GM19397 (cell line): Measurements from ENCODE around the gene GPR25.

Source experiments
- ATAC-seq: cut with Tn5 transposase; IDR thresholded peaks from one replicate; pipeline ENCODE4 v1.9.1; 2021; ENCODE audit warnings: mild to moderate bottlenecking, moderate library complexity; ENCODE audit not compliant: unreplicated experiment

The GPR25 gene

DNA sequence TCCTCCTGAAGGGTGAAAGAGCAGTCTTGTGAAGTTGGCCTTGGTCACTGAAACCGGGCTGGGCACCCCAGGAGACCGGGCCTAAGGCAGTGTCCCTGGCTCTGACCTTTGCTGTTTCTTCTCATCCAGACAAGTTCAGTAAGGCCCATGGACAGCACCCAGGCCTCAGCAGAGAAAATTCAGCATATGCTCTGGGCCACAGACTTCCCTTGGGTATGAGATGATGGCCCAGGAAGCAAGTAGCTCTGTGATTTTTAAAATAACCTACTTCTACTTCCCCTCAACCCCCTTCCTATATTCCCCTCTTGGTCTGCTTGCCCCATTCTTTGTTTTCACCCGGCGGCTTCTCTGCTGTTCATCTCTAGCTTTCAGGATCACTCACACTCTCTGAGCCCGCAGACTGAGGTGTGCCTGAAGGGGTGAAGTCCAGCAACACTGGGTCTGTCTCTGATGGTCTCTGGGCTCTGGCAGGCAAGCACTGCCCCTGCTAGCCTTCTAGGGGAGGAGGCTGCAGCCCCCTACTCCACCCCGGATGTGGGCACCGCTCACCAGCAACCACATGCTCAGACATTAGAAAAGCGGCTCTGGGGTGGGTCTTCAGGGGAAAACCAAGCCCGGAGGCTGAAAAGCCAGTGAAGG is 2.9 kb upstream of the GPR25 start:
- ATAC-seq: peak; percentile 46

DNA sequence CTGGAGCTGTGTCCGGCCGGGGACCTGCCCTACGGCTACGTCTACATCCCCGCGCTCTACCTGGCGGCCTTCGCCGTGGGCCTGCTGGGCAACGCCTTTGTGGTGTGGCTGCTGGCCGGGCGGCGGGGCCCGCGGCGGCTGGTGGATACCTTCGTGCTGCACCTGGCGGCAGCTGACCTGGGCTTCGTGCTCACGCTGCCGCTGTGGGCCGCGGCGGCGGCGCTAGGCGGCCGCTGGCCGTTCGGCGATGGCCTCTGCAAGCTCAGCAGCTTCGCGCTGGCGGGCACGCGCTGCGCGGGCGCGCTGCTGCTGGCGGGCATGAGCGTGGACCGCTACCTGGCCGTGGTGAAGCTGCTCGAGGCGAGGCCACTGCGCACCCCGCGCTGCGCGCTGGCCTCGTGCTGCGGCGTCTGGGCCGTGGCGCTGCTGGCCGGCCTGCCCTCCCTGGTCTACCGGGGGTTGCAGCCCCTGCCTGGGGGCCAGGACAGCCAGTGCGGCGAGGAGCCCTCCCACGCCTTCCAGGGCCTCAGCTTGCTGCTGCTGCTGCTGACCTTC is 412 bp downstream of the GPR25 start:
- no peak for ATAC-seq

DNA sequence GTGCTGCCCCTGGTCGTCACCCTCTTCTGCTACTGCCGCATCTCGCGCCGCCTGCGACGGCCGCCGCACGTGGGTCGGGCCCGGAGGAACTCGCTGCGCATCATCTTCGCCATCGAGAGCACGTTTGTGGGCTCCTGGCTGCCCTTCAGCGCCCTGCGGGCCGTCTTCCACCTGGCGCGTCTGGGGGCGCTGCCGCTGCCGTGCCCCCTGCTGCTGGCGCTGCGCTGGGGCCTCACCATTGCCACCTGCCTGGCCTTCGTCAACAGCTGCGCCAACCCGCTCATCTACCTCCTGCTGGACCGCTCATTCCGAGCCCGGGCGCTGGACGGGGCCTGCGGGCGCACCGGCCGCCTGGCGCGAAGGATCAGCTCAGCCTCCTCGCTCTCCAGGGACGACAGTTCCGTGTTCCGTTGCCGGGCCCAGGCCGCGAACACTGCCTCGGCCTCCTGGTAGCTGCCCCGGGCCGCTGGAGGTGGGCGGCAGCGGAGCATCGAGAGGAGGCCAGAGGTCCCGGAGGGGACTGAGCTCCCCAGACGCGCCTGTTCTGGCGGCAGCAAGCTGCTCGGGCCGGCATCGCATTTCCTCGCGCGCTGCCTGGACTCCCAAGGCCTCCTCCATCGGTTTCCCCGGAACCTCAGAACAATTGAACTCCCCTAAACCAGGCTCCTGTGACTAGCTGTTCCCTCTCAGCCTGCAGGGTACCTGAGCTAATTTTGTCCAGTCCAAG is 1.1 kb downstream of the GPR25 start:
- ATAC-seq: no peak

DNA sequence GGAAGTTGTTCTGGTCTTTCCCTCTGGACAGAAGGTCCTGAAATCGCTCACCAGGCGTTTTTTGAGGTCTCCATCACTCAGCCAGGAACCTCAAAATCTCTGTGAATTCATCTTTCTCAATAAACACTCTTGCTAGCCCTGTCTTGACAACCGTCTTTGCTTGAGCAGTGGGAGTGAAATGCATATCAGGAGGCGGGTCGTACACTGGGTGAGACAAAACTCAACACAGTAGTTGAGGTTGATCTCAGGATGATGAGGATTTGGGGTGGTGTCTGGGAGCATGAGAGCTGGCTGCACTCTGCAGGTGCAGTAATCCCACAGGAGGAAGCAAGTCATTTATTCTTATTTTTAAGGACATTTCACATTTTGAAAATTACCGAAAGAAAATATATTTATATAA is 1.9 kb downstream of the GPR25 start:
- no peak for ATAC-seq

DNA sequence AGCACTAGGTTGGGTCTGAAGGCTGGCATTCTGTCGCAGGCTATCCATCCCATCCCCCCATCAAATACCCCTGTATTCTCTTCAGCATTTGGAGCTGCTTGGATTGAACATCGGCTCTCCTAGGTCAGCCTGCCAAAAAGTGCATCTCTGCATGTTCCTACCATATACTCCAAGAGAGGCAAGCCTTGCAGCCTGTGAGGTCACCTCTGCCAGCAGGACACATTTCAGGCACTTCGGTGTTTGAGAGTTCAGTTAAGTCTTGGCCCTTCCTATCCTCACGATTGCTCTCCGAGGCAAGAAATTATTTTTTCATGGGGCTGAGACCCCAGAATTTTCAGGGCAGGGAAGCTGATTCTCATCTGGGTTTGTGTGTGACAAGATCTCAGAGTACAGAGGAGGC is 2.6 kb downstream of the GPR25 start:
- ATAC-seq: no peak

DNA sequence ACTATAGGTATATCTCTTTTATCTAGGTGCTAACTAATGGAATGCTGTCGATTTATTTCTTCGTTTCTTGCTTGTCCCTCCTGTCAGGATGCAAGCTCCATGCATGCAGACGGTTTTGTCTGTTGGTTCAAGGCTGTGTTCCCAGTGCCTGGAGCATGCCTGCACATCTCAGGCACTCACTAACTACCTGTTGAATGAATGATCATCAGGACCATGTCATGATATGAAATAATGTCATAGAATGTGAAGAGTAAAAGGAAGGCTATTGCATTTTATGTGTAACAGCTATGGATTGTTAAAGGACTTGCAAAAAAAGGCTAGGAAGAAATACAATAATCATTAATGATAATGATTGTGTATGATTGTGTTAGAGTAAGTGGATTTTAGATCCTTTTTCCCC is 4.2 kb downstream of the GPR25 start:
- ATAC-seq: no peak

DNA sequence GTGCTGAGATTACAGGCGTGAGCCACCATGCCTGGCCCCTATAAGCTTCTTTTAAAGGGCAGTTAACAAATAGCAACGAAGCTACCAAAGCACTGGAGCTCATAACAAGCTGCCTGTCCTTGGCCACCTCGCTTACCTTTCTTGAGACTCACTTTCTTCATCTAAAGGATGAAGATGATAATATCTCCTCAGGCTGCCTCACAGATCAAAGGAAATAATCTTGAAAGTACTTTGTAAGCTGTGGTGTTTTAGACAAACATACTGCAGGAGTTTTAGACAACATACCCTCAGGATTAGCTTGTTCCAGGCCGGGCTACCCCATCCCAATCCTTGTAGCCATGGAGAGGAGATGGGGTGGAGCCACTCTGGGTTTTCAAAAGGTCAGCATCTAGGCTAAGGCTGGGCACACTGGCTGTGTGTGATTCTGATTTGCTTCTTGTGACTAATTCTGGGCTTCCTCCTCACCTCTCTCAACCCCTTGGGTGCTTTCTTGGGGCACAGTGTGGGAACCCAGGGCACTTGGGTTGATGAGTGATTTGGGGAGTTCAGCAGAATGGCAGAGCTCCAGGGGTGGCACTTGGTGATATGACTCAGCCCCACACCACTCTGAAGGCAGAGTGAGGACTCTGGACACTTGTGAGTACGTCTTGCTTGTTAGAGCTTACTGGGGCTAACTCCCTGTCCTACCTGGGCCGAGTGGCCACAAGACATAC is 5.2 kb downstream of the GPR25 start:
- ATAC-seq: peak; percentile 56

DNA sequence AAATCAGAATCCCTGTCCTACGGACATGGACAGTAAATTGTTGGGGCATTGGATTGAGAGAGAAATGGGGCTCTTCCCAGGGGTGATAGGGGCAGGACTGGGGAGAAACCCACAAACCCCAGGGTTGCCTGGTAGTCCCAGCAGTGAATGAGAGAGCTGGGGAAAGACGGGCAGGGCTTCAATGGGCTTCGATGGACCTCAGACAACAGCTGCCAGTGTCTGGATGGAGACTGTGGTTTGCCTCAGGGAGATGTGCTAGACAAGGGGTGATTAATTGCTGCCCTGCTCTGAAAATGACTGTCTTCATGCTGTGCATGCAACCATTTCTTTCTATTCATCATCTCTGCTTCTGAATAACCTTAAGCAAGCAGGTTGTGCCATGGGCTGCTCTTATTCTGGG is 7.4 kb downstream of the GPR25 start:
- ATAC-seq: no peak

DNA sequence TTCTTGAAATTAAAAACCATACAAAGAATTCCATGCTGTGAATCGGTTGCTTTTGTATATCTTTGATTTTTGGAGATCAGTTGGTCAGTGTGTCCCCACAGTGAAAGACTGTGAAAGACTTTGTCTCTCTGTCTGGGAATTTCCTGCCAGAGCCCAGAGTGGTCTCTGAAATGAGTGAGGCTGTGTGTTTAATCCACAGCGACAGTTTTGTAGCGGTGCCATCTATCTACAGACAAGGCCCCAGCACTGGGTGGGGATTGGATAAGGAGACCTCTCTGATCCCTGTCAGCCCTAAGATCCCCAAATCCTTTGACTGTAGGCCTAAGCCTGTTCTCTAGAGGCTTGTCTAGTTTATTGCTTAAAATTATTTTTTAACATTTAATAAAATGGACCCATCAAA is 10.3 kb downstream of the GPR25 start:
- no peak for ATAC-seq

DNA sequence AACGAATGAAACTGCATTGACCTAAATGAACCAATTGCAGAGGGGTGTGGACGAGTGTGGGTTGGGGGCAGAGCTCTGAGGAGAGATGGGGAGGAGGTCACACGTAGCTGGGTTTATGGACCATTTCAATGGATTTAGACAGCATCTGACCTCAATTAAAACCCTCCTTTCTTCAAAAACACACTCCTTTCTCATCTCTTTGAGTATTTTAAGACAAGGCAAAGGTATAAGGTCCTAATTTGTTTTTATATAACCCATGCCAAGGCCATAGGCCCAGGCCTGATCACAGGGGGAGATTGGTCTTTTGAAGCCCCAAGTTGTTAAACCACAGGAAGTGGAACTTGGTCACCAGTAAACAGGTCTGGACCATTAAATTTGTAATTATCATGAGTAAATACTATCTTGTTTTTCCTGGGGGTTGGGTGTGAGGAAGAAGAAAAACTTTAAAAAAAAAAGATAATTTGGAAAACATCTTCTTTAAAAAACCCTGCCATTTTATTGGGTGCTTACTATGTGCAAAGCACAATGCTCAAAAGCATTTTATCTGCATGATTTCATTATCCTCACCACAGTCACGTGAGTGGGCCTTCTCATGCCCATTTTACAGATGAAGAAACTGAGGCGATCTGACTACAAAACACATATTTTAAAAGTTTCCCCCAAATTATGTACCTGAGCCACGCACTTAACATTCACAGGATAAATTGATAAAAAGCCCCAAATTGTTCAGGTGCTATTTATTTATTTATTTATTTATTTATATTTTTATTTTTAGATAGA is 13.0 kb downstream of the GPR25 start:
- no peak for ATAC-seq

DNA sequence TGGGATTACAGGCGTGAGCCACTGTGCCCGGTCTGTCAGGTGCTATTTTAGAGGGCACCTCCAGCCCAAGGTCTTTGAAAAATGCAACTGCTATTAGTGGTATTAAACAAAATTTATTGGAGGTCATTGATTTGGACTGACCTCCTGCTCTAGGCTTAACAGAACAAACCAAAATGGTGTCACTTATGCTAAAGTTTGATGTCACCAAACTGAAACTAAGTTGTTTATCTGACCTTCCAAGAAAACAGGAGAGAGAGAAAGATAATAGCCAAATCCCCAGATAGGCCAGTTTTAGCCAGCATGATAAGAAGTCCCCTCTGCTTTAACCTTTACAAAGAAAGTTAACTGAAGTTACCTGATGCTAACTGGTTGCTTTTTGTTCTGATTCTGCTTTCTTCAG is 13.8 kb downstream of the GPR25 start:
- no peak for ATAC-seq

DNA sequence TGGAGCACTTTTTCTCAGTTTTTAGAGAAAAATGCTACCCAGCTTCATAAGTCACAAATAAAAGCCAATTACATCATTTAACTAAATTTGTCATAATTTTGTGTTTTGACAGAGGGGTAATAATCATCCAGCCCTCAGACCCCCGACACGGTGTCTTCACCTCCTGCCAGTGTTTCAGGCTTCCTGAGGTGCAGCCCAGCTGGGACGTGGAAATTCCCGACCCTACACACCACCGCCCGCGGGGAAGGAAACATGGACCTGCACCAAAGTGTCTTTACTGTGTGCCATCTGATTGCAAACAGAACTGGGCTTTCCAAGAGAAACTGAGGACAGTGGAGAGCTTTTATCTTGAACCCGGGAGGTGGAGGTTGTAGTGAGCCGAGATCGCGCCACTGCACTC is 14.3 kb downstream of the GPR25 start:
- no peak for ATAC-seq

DNA sequence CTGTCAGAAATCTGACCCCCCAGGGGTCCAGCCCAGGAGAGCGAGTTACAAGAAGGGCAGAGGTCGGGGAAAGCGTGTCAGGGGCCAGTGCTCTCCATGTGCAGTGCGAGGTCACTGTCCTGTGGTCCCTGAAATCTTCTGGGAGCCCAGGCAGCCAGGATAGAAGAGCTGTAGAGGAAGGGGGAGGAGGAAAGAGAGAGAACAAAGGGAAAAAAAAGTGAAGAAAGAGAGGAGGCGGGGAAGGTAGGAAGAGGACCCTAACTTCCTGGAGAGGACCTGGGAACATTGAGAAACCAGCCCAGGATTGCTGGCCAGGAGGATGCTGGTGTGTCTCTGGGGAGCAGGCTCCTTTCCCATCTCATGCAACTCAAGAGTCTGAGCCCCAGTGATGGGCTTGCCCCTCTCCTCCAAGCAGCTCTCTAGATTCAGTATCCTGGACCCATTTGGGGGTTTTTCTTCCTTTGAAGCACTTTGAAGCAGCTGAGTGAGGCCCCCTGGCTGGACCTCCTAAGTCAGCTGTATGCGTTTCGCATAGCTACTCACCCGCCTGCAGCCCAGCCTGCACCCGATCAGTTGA is 15.1 kb downstream of the GPR25 start:
- ATAC-seq: no peak

DNA sequence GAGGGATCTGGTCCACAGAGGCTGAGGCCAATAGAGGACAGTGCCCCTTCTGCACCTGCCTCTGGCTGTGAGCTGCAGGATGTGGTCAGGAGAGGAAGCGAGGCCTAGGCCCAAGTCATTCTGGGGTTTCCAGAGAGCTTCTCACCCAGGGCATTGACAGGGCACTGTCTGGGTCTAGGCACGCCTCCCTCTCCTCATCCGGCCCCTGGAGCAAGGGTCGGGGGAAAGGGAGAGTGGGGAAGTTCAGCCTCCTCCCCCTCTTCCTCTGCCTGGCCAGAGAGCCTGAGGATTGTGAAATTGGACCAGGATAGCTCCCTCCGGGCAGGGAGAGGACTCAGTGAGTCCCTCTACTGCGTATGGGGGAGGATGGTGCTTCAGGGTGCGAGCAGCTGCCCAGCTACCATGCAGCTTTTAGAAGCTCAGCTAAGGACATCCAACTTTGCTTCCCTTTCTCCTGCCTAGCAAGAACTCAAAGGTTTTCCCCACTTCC is 15.6 kb downstream of the GPR25 start:
- ATAC-seq: peak; percentile 84

DNA sequence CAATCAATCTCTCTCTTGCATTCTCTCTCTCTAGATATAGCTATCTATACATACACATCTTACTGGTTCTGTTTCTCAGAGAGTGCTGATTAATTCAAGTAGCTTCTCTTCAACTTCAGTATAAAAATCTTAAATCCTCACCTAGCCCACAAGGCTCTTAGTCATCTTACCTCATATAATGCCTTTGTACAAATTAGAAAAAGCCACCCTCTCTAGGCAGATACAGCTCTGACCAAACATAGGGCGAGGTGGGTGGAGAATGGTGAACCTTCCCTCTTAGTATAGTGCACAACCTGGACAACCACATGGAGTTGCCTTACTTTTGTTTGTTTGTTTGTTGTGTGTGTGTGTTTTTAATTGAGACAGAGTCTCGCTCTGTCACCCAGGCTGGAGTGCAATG is 16.8 kb downstream of the GPR25 start:
- ATAC-seq: no peak

DNA sequence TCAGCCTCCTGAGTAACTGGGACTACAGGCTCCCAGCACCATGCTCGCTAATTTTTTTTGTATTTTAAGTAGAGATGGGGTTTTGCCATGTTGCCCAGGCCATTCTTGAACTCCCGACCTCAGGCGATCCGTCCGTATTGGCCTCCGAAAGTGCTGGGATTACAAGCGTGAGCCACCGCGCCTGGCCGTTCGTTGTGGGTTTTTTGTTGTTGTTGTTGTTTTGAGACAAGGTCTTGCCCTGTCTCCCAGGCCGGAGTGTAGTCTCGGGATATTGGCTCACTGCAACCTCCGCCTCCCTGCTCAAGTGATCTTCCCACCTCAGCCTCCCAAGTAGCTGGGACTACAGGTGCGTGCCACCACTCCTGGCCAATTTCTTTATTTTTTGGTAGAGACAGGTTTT is 17.2 kb downstream of the GPR25 start:
- no peak for ATAC-seq

DNA sequence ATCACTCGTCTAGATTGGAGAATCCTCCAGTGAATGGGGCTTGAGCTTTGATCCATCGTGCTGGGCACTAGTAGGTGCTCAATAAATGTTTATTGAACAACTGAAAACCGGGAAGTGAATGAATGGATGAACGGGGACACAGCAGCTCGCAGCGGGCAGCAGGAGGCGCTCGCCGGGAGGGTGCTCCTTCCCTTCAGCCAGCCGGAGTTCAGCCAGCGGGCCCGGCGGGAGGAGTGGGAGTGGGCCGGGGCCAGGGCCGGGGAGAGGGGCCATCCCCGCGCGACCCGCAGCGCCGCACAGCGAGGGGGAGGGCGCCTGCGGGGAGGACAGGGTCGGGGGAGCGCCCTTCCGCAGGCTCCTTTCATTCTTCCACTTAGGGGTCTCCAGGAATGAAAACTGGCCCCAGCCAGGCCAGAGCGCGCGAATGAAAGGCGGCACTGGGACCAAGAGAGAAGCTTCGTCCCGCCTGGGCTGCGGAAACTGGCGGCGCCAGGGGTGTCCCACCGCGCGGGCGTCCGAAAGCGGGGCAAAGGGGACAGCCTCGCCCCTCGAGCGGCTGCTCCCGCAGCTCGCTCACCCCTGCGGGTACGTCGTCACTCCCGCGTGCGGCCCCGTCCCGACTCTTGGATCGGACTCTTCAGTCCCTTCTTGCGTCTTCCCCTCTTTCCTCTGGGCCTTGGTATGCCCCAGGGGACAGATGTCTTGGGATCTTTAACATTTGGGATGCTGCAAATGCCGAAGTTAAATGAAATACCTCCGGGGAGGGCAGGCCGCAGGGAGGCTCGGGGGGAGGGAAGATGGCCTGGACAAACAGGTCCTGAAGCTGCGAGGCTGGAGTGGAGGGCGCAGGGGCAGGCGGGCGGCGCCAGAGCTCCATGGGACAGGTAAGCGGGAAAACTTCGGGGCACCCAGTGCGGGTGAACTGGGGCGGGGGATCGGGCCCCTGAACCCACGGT is 18.3 kb downstream of the GPR25 start:
- peak; percentile 21 for ATAC-seq

DNA sequence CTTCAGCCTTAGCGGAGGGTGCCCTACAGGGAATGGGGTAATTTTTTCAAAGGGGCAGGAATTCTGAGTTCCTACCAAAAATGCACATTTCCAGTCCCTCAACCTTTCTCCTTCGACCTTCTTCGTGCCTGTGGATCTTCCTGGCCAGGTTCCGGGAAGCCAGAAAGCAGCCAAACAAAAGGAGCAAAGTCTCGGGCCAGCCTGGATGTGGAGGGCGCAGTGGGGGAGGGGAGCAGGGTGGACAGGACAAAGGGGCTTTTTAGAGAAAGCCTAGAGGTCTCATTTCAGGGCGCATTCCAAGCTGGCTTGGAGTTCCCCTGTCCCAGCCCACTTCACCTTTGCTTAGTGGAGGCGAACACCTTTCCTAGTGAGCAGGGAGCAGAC is 19.0 kb downstream of the GPR25 start:
- no peak for ATAC-seq

DNA sequence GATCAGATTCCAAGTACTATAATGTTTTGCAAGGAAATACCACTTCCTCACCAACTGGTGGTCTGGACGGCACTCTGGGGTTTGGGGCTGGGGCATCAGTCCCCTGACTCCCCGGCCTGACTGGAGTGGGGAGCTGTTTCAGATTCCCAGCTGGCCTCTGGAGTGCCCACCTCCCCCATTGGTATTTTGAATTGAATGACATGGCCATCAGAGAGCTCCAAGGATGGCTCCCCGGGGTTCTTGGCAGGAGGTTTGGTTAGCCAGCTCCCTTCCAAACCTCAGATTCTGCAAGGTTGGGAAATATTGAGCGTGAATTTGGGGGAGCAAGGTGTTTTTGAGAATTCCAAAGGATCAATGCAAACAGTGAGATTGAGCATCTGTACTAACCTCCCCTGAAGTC is 19.8 kb downstream of the GPR25 start:
- ATAC-seq: no peak

DNA sequence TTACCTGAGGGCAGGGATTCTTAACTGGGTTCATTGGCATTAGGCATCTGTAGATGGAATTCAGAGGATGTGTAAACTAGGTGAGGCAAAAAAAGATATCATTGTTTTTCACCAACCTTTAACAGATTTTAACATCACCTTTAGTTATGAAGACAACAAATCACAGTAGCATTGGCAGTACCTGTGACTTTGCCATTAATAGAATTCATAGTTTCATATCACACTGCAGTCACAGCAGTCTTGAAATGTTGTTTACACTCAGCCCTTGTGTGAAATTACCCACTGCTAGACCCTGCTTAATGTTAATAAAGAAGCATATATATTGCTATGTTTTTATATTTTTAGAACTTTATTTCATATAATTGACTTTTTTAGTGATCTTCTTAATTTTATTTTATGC is 20.2 kb downstream of the GPR25 start:
- no peak for ATAC-seq
